SH-SY5Y (cell line): ENCODE measurements around the gene CAMP.

Experiments used
- GATA2 ChIP-seq: IDR thresholded peaks from 2 replicates; pipeline ENCODE4 v1.6.1; 2011; ENCODE audit warnings: mild to moderate bottlenecking, low read depth, low read length
- GATA3 ChIP-seq: IDR thresholded peaks from 2 replicates; pipeline ENCODE4 v1.6.1; 2011; ENCODE audit warnings: low read depth, mild to moderate bottlenecking, low read length, moderate library complexity

- no peak for TF ChIP-seq GATA3
- no peak for TF ChIP-seq GATA2
Measured at GRCh38 chr3:48208076-48208475, 15.2 kb upstream of the CAMP start.
